Lung (tissue), 12 donors: ENCODE results near the gene NCKAP5L. TPM values are rescaled to one million over a fixed set of nuclear protein-coding genes. Genes with fewer than 3 reads are reported as not detected.

ENCODE experiments used
- ATAC-seq: fragments of 200-7000 bp; cut with Tn5 transposase; one replicate; pipeline ENCODE4 v1.9.1; 2020; ENCODE audit warnings: moderate number of reproducible peaks; ENCODE audit not compliant: insufficient read depth, low FRiP score
- DNase-seq, 3 donors: peaks; one replicate each; pipeline ENCODE4 v3.0.0-alpha.2; 2013 to 2017
- H3K27ac ChIP-seq, 2 donors: one replicate each; pipeline ENCODE4 v1.5.1; 2013; ENCODE audit warnings: mild to moderate bottlenecking in 2 of 2, moderate library complexity in 2 of 2, control low read depth in 1 of 2, inconsistent platforms in 1 of 2, low read depth in 1 of 2, low read length in 1 of 2
- H3K27me3 ChIP-seq, 3 donors: one replicate each; pipeline ENCODE4 v1.5.1; 2013; ENCODE audit warnings: low read length in 2 of 3; ENCODE audit not compliant: control insufficient read depth in 3 of 3, insufficient read depth in 3 of 3
- H3K36me3 ChIP-seq, 4 donors: one replicate each; pipeline ENCODE4 v1.5.1; 2013; ENCODE audit warnings: low read length in 4 of 4, mild to moderate bottlenecking in 1 of 4, moderate library complexity in 1 of 4; ENCODE audit not compliant: control insufficient read depth in 4 of 4, insufficient read depth in 4 of 4
- H3K4me1 ChIP-seq, 5 donors: one replicate each; pipeline ENCODE4 v1.5.1; 2013; ENCODE audit warnings: low read length in 5 of 5, mild to moderate bottlenecking in 2 of 5, moderate library complexity in 1 of 5; ENCODE audit not compliant: control insufficient read depth in 5 of 5, insufficient read depth in 5 of 5
- H3K4me3 ChIP-seq: one replicate; pipeline ENCODE4 v1.5.1; 2013; ENCODE audit warnings: mild to moderate bottlenecking, control low read depth, moderate library complexity
- H3K9ac ChIP-seq, 2 donors: one replicate each; pipeline ENCODE4 v1.5.1; 2013; ENCODE audit warnings: low read length in 2 of 2, control low read depth in 1 of 2; ENCODE audit not compliant: insufficient read depth in 1 of 2
- H3K9me3 ChIP-seq, 4 donors: one replicate each; pipeline ENCODE4 v1.5.1; 2013; ENCODE audit warnings: low read length in 3 of 4, mild to moderate bottlenecking in 1 of 4, moderate library complexity in 1 of 4; ENCODE audit not compliant: control insufficient read depth in 4 of 4, insufficient read depth in 3 of 4
- CTCF ChIP-seq: IDR thresholded peaks from 2 replicates; pipeline ENCODE4 v1.5.1; 2012; ENCODE audit warnings: mild to moderate bottlenecking; ENCODE audit errors: control extremely low read depth, extremely low read depth
- WGBS, 2 donors: extraction: QIAGEN DNeasy Blood & Tissue Kit; methylation state at CpG; one replicate each; pipeline ENCODE4 v1.1.7; 2013; 5-methylcytosine and 5-hydroxymethylcytosine counted together
- polyA plus RNA-seq, 2 donors: library from polyadenylated mRNA; stranded (reverse); fragments of 200-250 nt; gene quantifications; one replicate each; pipeline ENCODE4 v1.2.1, GENCODE V29; 2013
- total RNA-seq, 2 donors: library from RNA; depleted of rRNA in 1 of 2; stranded (reverse); fragments of >200 nt in 1 of 2; gene quantifications; one replicate each; pipeline ENCODE4 v1.2.1, GENCODE V29; 2014 to 2021
- donor health status: control.
- donor health status: control.
- donor health status: Bipolar disorder and iron deficiency.
- donor health status: healthy.
- donor health status: DM: yes; HTN: yes; CAD: no.

NCKAP5L gene
- total and polyA plus RNA-seq, 4 donors, result 15.7 to 30.8 (median 20.1) TPM

DNA sequence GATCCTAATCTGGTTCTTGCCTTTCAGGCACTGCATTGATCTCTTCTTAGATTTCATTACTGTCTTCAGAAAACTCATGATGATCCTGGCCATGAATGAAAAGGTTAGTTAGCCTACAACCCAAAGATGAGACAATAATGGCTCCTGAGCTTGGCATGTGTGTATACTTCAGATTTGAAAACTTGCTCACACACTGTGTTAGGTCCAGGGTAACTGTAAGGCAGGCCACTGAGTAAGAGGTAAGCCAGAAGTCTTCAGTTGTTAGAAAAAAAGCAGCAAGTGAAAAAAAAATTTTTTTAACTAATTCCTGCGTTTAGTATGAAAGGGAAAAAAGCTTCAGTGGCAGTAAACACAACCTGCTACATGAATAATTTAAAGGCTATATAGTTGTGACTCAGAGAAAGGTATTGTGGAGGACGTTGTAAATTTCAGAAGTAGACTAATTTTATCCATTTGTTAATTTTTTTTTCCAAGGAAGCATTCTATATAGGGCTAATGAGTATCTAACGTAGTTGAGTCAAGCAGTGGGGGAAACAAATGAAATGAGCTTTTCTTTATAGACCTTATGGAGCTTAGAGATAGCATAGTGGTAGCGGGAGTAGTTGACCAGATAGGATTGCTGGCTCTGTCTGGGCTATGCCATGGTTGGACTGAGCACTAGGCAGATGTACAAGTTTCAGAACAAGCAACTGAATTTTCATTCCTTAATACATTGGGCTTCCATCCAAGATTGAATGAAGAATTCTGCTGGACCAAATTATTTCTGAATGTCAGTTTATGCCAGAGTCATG is 66.3 kb downstream of the NCKAP5L start:
- DNase-seq, result no peak
- Histone ChIP-seq H3K4me3 (no peak overlapping the region), H3K27ac (no peak overlapping the region), H3K9me3 (no peaks in the 10 kb centered on the region), H3K4me1 (peaks cover 0 to 3% (median 0%) of the 10 kb centered on the region in 5 donors), H3K9ac (no peak overlapping the region), H3K27me3 (no peaks in the 10 kb centered on the region), H3K36me3 (peaks cover 50 to 58% (median 56%) of the 10 kb centered on the region in 4 donors)
- 90 to 92% methylated on average over 4 of the region's 4 CpGs for WGBS, 2 donors
- no peak for ATAC-seq
- no peak for TF ChIP-seq CTCF

- H3K27ac ChIP-seq, result peak overlapping the region in 1 of 2 donors; percentile 26
- no peak for TF ChIP-seq CTCF
- peaks cover 0 to 32% (median 11%) of the 10 kb centered on the region in 5 donors for H3K4me1 ChIP-seq
Measured at GRCh38 chr12:49750996-49751393, 77.2 kb downstream of the NCKAP5L start.

GRCh38 chr12:49750027-49750995 is 77.9 kb downstream of the NCKAP5L start:
- DNase-seq, result no peak
- H3K9ac ChIP-seq, result no peak overlapping the region
- H3K27ac ChIP-seq, result peak overlapping the region; percentile 26 to 31

More at GRCh38 chr12:49750996-49751393, 77.2 kb downstream of the NCKAP5L start:
- 31 to 41% methylated on average over 1 of the region's 1 CpG for WGBS, 2 donors
- Histone ChIP-seq H3K27me3 (no peaks in the 10 kb centered on the region), H3K36me3 (peaks cover 11 to 33% (median 26%) of the 10 kb centered on the region in 4 donors), H3K4me3 (no peak overlapping the region), H3K9me3 (no peaks in the 10 kb centered on the region), H3K9ac (no peak overlapping the region)
- no peak for ATAC-seq
- no peak for DNase-seq

More at GRCh38 chr12:49750027-49750995, 77.9 kb downstream of the NCKAP5L start:
- Histone ChIP-seq H3K4me1 (peaks cover 0 to 32% (median 11%) of the 10 kb centered on the region in 5 donors), H3K9me3 (no peaks in the 10 kb centered on the region), H3K36me3 (peaks cover 7 to 30% (median 21%) of the 10 kb centered on the region in 4 donors), H3K27me3 (no peaks in the 10 kb centered on the region), H3K4me3 (no peak overlapping the region)
- WGBS, 2 donors, result 62 to 72% methylated on average over 8 of the region's 8 CpGs
- no peak for ATAC-seq
- no peak for TF ChIP-seq CTCF
